Neuronal stem cell (in vitro differentiated cells): ENCODE data around the gene HOXD13.
A peak's percentile ranks its signal among the peaks of the same experiment; 100 is the strongest.

Source experiments
- DNase-seq: peaks from one replicate; pipeline ENCODE4 v3.0.0-alpha.2; 2013; ENCODE audit warnings: low spot score
- H2AFZ ChIP-seq: one replicate; pipeline ENCODE4 v1.6.1; 2013; ENCODE audit warnings: mild to moderate bottlenecking, low read length, inconsistent platforms
- H2AK5ac ChIP-seq: 2 replicates; pipeline ENCODE4 v1.6.1; 2013; ENCODE audit warnings: low read depth, mild to moderate bottlenecking, inconsistent platforms, low read length, moderate library complexity, mixed read lengths
- H2BK120ac ChIP-seq: 2 replicates; pipeline ENCODE4 v1.6.1; 2013; ENCODE audit warnings: low read depth, mild to moderate bottlenecking, inconsistent platforms, low read length, moderate library complexity, mixed read lengths
- H2BK12ac ChIP-seq: one replicate; pipeline ENCODE4 v1.6.1; 2013; ENCODE audit warnings: low read length, inconsistent platforms
- H2BK15ac ChIP-seq: 2 replicates; pipeline ENCODE4 v1.6.1; 2013; ENCODE audit warnings: mild to moderate bottlenecking, low read length, inconsistent platforms, mixed read lengths
- H2BK5ac ChIP-seq: one replicate; pipeline ENCODE4 v1.6.1; 2013; ENCODE audit warnings: inconsistent platforms, mild to moderate bottlenecking, low read length, moderate library complexity
- H3K14ac ChIP-seq: one replicate; pipeline ENCODE4 v1.6.1; 2013; ENCODE audit warnings: low read length, inconsistent platforms
- H3K18ac ChIP-seq: 2 replicates; pipeline ENCODE4 v1.6.1; 2013; ENCODE audit warnings: low read length, inconsistent platforms
- H3K23ac ChIP-seq: 2 replicates; pipeline ENCODE4 v1.6.1; 2013; ENCODE audit warnings: low read depth, mild to moderate bottlenecking, mixed read lengths, low read length, inconsistent platforms; ENCODE audit not compliant: poor library complexity
- H3K27ac ChIP-seq: replicated peaks from 3 replicates; pipeline ENCODE4 v1.5.1; 2013; ENCODE audit warnings: low read length, inconsistent platforms
- H3K27me3 ChIP-seq, 3 experiments: 2 replicates each; pipeline ENCODE4 v1.6.1; 2013; ENCODE audit warnings: low read length in 3 of 3, mild to moderate bottlenecking in 2 of 3, inconsistent platforms in 1 of 3, low read depth in 1 of 3, mixed read lengths in 1 of 3, moderate library complexity in 1 of 3; ENCODE audit not compliant: control insufficient read depth in 3 of 3, insufficient read depth in 3 of 3
- H3K36me3 ChIP-seq, 2 donors: replicated peaks in 1 of 2; 2 replicates each; pipeline ENCODE4 v1.6.1; 2013; ENCODE audit warnings: low read length in 2 of 2; ENCODE audit not compliant: control insufficient read depth in 2 of 2, insufficient read depth in 2 of 2
- H3K4ac ChIP-seq: 2 replicates; pipeline ENCODE4 v1.6.1; 2013; ENCODE audit warnings: inconsistent platforms, mild to moderate bottlenecking, low read length, moderate library complexity
- H3K4me1 ChIP-seq, 2 donors: 1 replicate in 1 of 2; 2 replicates in 1 of 2; pipeline ENCODE4 v1.6.1; 2013; ENCODE audit warnings: low read length in 2 of 2, low read depth in 1 of 2; ENCODE audit not compliant: control insufficient read depth in 2 of 2, insufficient read depth in 1 of 2
- H3K4me2 ChIP-seq: one replicate; pipeline ENCODE4 v1.6.1; 2013; ENCODE audit warnings: mild to moderate bottlenecking, low read length, inconsistent platforms; ENCODE audit not compliant: insufficient read depth, poor library complexity, severe bottlenecking
- H3K4me3 ChIP-seq, 2 donors: 2 replicates each; pipeline ENCODE4 v1.5.1; 2013; ENCODE audit warnings: low read length in 2 of 2, mild to moderate bottlenecking in 2 of 2, inconsistent platforms in 1 of 2, moderate library complexity in 1 of 2
- H3K79me1 ChIP-seq: one replicate; pipeline ENCODE4 v1.6.1; 2013; ENCODE audit warnings: low read depth, mild to moderate bottlenecking, inconsistent platforms, low read length, moderate library complexity
- H3K9ac ChIP-seq: one replicate; pipeline ENCODE4 v1.6.1; 2013; ENCODE audit warnings: mild to moderate bottlenecking, low read depth, low read length, inconsistent platforms; ENCODE audit not compliant: poor library complexity
- H3K9me3 ChIP-seq, 2 donors: replicated peaks in 1 of 2; 2 replicates each; pipeline versions ENCODE3 to v1.6.1; 2013; ENCODE audit warnings: low read length in 2 of 2, mild to moderate bottlenecking in 2 of 2, inconsistent platforms in 1 of 2, low read depth in 1 of 2, mixed read lengths in 1 of 2, moderate library complexity in 1 of 2; ENCODE audit not compliant: control insufficient read depth in 2 of 2, insufficient read depth in 1 of 2
- H4K8ac ChIP-seq: one replicate; pipeline ENCODE4 v1.6.1; 2013; ENCODE audit warnings: low read depth, mild to moderate bottlenecking, inconsistent platforms, low read length, moderate library complexity
- H4K91ac ChIP-seq: one replicate; pipeline ENCODE4 v1.6.1; 2013; ENCODE audit warnings: low read length, low read depth, mild to moderate bottlenecking, inconsistent platforms; ENCODE audit not compliant: poor library complexity
- WGBS, 2 donors: extraction: QIAGEN DNeasy Blood & Tissue Kit; methylation state at CpG; one replicate each; pipeline ENCODE4 v1.1.7; 2013; ENCODE audit warnings: missing lambda C conversion rate in 2 of 2, mixed read lengths in 1 of 2; ENCODE audit not compliant: insufficient read length in 2 of 2, insufficient replicate concordance in 1 of 2; ENCODE audit errors: extremely low coverage in 2 of 2; 5-methylcytosine and 5-hydroxymethylcytosine counted together

Gene HOXD13

DNA sequence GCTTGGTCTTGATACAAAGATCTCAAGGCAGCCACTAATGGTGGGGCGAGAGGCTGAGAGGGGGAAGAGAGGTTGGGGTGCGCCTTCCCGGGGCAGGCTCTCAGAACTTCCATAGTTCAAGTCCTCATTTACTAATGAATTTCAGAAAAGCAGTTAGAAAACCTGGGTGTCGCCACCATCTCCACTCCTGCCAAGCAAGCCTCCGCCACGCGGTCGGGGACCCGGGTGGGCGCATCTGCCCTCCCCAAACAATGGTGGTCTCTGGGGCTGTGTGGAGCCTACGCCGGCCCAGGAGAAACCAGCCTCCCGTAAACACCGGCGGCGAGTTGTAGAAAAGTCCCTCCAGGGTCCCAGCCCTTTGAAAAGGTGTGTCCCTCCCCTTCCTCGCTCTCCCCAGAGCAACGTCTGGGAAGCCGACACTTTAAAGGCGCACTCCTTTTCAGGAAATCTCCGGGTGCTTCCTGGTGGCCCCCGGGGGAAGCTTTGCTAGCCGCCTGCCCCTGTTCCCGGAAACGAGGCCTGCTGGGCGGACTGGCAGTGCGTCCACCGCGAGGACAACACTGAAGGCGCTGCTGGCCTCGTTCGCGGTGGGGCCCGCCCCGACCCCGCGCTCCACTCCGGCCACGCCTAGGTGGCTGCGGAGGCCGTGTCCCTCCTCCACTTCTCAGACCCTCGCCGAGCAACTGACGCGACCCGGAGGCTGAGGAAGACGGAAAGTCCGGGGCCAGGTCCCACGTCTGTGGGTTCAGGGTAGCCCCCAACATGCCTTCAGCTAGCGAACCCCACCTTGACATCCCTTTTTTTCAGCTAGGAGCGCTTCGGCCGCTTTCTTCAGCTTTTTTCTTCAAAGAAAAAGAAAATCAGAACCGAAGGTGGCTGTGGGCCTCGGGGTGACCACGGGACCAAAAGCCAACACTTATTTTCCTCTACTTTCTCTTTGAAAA, 25.6 kb upstream of the HOXD13 start:
- H2AK5ac ChIP-seq = no peak overlapping the region
- no peak overlapping the region for H3K4me3 ChIP-seq
- peaks cover 0 to 3% of the 10 kb centered on the region in 2 donors for H3K4me1 ChIP-seq
- H4K91ac ChIP-seq = no peak overlapping the region
- H3K23ac ChIP-seq = peak overlapping the region; percentile 76
- no peak overlapping the region for H3K14ac ChIP-seq
- H3K79me1 ChIP-seq = no peaks in the 10 kb centered on the region
- no peak overlapping the region for H4K8ac ChIP-seq
- peak overlapping the region; percentile 46 for H3K4me2 ChIP-seq
- no peak overlapping the region for H3K4ac ChIP-seq
- H3K9ac ChIP-seq = no peak overlapping the region
- no peak overlapping the region for H2BK5ac ChIP-seq
- no peak overlapping the region for H2AFZ ChIP-seq
- H3K9me3 ChIP-seq = peaks cover 0 to 6% of the 10 kb centered on the region in 2 donors
- H2BK120ac ChIP-seq = no peak overlapping the region
- DNase-seq = no peak
- no peak overlapping the region for H3K27ac ChIP-seq
- H3K18ac ChIP-seq = no peak overlapping the region
- H2BK12ac ChIP-seq = no peak overlapping the region
- no CpG with 5 or more reads among the region's 56 CpGs for WGBS, 2 donors
- H2BK15ac ChIP-seq = no peak overlapping the region
- H3K36me3 ChIP-seq = no peaks in the 10 kb centered on the region
- peaks cover 16 to 69% (median 42%) of the 10 kb centered on the region in 3 experiments for H3K27me3 ChIP-seq

DNA sequence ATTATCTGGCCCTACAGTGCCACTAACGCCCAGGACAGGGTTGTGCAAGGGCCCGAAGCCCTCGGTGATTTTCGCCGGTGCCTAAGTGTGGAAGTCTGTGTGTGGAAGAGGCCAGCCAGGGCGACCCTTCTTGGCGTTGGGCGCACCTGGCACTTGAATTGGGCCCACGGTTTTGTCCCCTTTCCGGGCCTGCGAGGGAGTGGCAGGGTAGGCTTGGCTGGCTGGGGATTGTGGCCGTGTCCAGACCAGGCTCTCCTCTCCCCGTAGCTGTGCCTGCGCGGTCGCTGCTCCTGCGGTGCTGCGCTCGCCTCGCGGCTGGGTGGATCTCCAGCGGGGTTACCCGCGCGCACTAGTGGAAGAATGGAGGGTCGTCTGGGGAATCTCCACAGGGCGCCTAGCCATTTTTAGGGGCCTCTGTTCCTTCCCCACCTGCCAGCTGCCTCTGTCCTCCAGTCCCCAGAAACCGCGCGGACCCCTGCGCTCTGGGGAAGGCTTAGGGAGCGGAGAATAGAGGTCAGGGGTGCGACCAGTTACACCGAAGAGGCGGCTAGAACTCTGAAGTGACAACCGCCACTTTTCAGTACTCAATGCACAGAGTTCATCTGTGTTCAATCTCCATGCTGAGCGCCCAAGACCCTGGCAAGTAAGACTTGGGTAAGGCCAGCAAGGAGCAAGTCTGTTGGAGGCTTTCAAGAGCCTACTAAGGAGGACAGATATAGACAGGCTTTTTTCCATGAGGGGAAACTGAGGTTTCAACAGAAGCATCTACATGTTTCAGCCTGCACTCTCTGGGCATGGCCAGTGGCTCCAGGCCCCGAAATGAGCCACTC, 24.7 kb upstream of the HOXD13 start:
- no peaks in the 10 kb centered on the region for H3K36me3 ChIP-seq
- H3K9me3 ChIP-seq = peaks cover 0 to 9% of the 10 kb centered on the region in 2 donors
- peaks cover 23 to 77% (median 49%) of the 10 kb centered on the region in 3 experiments for H3K27me3 ChIP-seq
- no peak overlapping the region for H4K8ac ChIP-seq
- WGBS, 2 donors = no CpG with 5 or more reads among the region's 38 CpGs
- H2AK5ac ChIP-seq = no peak overlapping the region
- H3K14ac ChIP-seq = no peak overlapping the region
- H3K79me1 ChIP-seq = no peaks in the 10 kb centered on the region
- H3K4me1 ChIP-seq = peaks cover 0 to 3% of the 10 kb centered on the region in 2 donors
- H2BK5ac ChIP-seq = no peak overlapping the region
- H3K4me3 ChIP-seq = peak overlapping the region in 1 of 2 donors; percentile 51
- H3K18ac ChIP-seq = no peak overlapping the region
- no peak overlapping the region for H2BK12ac ChIP-seq
- H2BK15ac ChIP-seq = no peak overlapping the region
- no peak for DNase-seq
- peak overlapping the region; percentile 76 for H3K23ac ChIP-seq
- H4K91ac ChIP-seq = no peak overlapping the region
- H2AFZ ChIP-seq = no peak overlapping the region
- no peak overlapping the region for H3K27ac ChIP-seq
- H2BK120ac ChIP-seq = no peak overlapping the region
- H3K9ac ChIP-seq = no peak overlapping the region
- no peak overlapping the region for H3K4me2 ChIP-seq
- no peak overlapping the region for H3K4ac ChIP-seq

DNA sequence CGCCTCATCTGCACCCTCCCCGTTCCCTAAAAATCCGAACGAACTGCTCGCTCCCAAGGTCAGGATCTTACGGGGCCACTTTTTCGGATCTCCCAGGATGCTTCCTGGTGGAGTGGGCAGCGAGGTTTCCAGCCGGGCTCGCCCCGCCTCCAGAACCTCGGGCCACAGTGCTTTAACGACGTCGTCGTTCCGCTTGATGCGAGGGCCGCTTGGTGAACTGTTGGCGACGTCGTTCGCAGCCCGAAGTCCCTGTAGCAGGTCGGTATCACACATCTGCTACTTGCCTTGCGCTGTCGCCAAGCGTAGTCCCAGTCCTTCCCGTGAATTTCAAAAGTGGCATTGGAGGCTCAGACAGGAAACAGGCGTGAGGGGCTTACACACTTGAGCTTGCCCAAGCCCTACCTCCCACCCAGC, 24.1 kb upstream of the HOXD13 start:
- Histone ChIP-seq H2AK5ac (no peak overlapping the region), H3K4me2 (no peak overlapping the region), H3K79me1 (no peaks in the 10 kb centered on the region), H3K9ac (no peak overlapping the region), H3K4me3 (peak overlapping the region in 1 of 2 donors; percentile 12), H2BK15ac (no peak overlapping the region), H2BK120ac (no peak overlapping the region), H3K18ac (no peak overlapping the region), H4K8ac (no peak overlapping the region), H3K27ac (no peak overlapping the region), H2BK5ac (no peak overlapping the region), H4K91ac (no peak overlapping the region), H2AFZ (no peak overlapping the region), H3K9me3 (peaks cover 0 to 9% of the 10 kb centered on the region in 2 donors), H3K23ac (peak overlapping the region; percentile 21), H3K36me3 (no peaks in the 10 kb centered on the region), H3K27me3 (peaks cover 29 to 84% (median 55%) of the 10 kb centered on the region in 3 experiments), H3K4me1 (peaks cover 0 to 3% of the 10 kb centered on the region in 2 donors), H3K14ac (no peak overlapping the region), H3K4ac (no peak overlapping the region), H2BK12ac (no peak overlapping the region)
- no CpG with 5 or more reads among the region's 30 CpGs for WGBS, 2 donors
- no peak for DNase-seq
